ENCODE data around the gene YIPF3. TPM values are rescaled to one million over a fixed set of nuclear protein-coding genes. Genes with fewer than 3 reads are reported as not detected.
"Not testable (repeated sequence)": the region's sequence is repeated elsewhere in the genome, so short reads cannot be mapped to it uniquely, and the experiment has no call there.

The YIPF3 gene
- total RNA-seq, 3 donors from 2014 or later (not counting 1 experiment from before 2014, with no cell fraction given), result 59.3 to 78.4 (median 70.0) TPM

- H3K27ac Mint-ChIP-seq, result no peak overlapping the region
- H3K36me3 Mint-ChIP-seq, result no peaks in the 10 kb centered on the region
- intact Hi-C loops (cut with micrococcal nuclease), result no loop called here
- no peaks in the 10 kb centered on the region for H3K9me3 Mint-ChIP-seq
- Histone ChIP-seq H3K9me3 (ENCODE audit: control insufficient read depth, insufficient read depth, low read length) (no peaks in the 10 kb centered on the region), H3K27me3 (ENCODE audit: control insufficient read depth, insufficient read depth, low read length) (peaks cover 3% of the 10 kb centered on the region), H3K36me3 (ENCODE audit: control insufficient read depth, insufficient read depth, low read length) (no peaks in the 10 kb centered on the region), H3K4me3 (ENCODE audit: low read length) (no peak overlapping the region), H3K4me1 (ENCODE audit: control insufficient read depth, insufficient read depth, low read length) (no peaks in the 10 kb centered on the region), H3K27ac (ENCODE audit: low read length) (no peak overlapping the region)
- ATAC-seq (no peak), DNase-seq (no peak)
- peaks cover 7 to 19% of the 10 kb centered on the region in 2 donors for H3K27me3 Mint-ChIP-seq (ENCODE audit: low read depth in 2 of 2)
- no peaks in the 10 kb centered on the region for H3K4me1 Mint-ChIP-seq
- WGBS (ENCODE audit: insufficient coverage), result 88% methylated on average over 12 of the region's 13 CpGs
- H3K4me3 Mint-ChIP-seq, result no peak overlapping the region
- no peak for TF ChIP-seq CTCF (IDR thresholded peaks at IDR 0.05)
Observed at GRCh38 chr6:43468748-43469681, 47.7 kb downstream of the YIPF3 start.

- Mint-ChIP-seq H3K4me3 (no peak overlapping the region), H3K27me3 (ENCODE audit: low read depth in 2 of 2) (peaks cover 7 to 21% of the 10 kb centered on the region in 2 donors), H3K4me1 (no peaks in the 10 kb centered on the region), H3K27ac (no peak overlapping the region), H3K9me3 (no peaks in the 10 kb centered on the region), H3K36me3 (no peaks in the 10 kb centered on the region)
- H3K4me3 ChIP-seq (ENCODE audit: low read length), result no peak overlapping the region
- H3K9me3 ChIP-seq (ENCODE audit: control insufficient read depth, insufficient read depth, low read length), result no peaks in the 10 kb centered on the region
- TF ChIP-seq CTCF (IDR thresholded peaks at IDR 0.05), result no peak
- DNase-seq (no peak), ATAC-seq (no peak)
- intact Hi-C loops (cut with micrococcal nuclease), result no loop called here
- 80% methylated on average over 4 of the region's 4 CpGs for whole genome bisulfite sequencing (ENCODE audit: insufficient coverage)
- no peak overlapping the region for H3K27ac ChIP-seq (ENCODE audit: low read length)
- H3K36me3 ChIP-seq (ENCODE audit: control insufficient read depth, insufficient read depth, low read length), result no peaks in the 10 kb centered on the region
- no peaks in the 10 kb centered on the region for H3K4me1 ChIP-seq (ENCODE audit: control insufficient read depth, insufficient read depth, low read length)
- peaks cover 6% of the 10 kb centered on the region for H3K27me3 ChIP-seq (ENCODE audit: control insufficient read depth, insufficient read depth, low read length)
Observed at GRCh38 chr6:43468240-43468639, 48.5 kb downstream of the YIPF3 start.

- Histone ChIP-seq H3K27ac (ENCODE audit: low read length) (no peak overlapping the region), H3K36me3 (ENCODE audit: control insufficient read depth, insufficient read depth, low read length) (no peaks in the 10 kb centered on the region), H3K27me3 (ENCODE audit: control insufficient read depth, insufficient read depth, low read length) (peaks cover 8% of the 10 kb centered on the region), H3K9me3 (ENCODE audit: control insufficient read depth, insufficient read depth, low read length) (no peaks in the 10 kb centered on the region), H3K4me1 (ENCODE audit: control insufficient read depth, insufficient read depth, low read length) (no peaks in the 10 kb centered on the region), H3K4me3 (ENCODE audit: low read length) (no peak overlapping the region)
- Mint-ChIP-seq H3K4me1 (no peaks in the 10 kb centered on the region), H3K4me3 (no peak overlapping the region), H3K9me3 (no peaks in the 10 kb centered on the region), H3K27me3 (ENCODE audit: low read depth in 2 of 2) (peaks cover 9 to 25% of the 10 kb centered on the region in 2 donors), H3K36me3 (no peaks in the 10 kb centered on the region), H3K27ac (peak overlapping the region in 1 of 2 donors; percentile 57)
- TF ChIP-seq CTCF (IDR thresholded peaks at IDR 0.05), result no peak
- DNase-seq (no peak), ATAC-seq (no peak)
- WGBS (ENCODE audit: insufficient coverage), result 85% methylated on average over 4 of the region's 4 CpGs
- intact Hi-C loops (cut with micrococcal nuclease), result no loop called here
Observed at GRCh38 chr6:43467752-43468151, 49.0 kb downstream of the YIPF3 start.

- H3K9me3 Mint-ChIP-seq; H3K9me3 ChIP-seq (ENCODE audit: control insufficient read depth, insufficient read depth, low read length); H3K4me1 Mint-ChIP-seq; H3K4me3 ChIP-seq (ENCODE audit: low read length); ATAC-seq; DNase-seq; H3K27ac ChIP-seq (ENCODE audit: low read length); H3K36me3 Mint-ChIP-seq; H3K4me3 Mint-ChIP-seq; H3K36me3 ChIP-seq (ENCODE audit: control insufficient read depth, insufficient read depth, low read length); intact Hi-C loops (cut with micrococcal nuclease); H3K4me1 ChIP-seq (ENCODE audit: control insufficient read depth, insufficient read depth, low read length): not testable (repeated sequence)
- peaks cover 12% of the 10 kb centered on the region for H3K27me3 ChIP-seq (ENCODE audit: control insufficient read depth, insufficient read depth, low read length)
- Mint-ChIP-seq H3K27ac (peak overlapping the region in 1 of 2 donors; percentile 57), H3K27me3 (ENCODE audit: low read depth in 2 of 2) (peaks cover 14 to 29% of the 10 kb centered on the region in 2 donors)
- 75% methylated on average over 3 of the region's 5 CpGs for WGBS (ENCODE audit: insufficient coverage)
Observed at GRCh38 chr6:43467265-43467664, 49.5 kb downstream of the YIPF3 start.
